Stimulated activated CD8-positive, alpha-beta memory T cell treated with anti-CD3 and anti-CD28 coated beads, Interleukin-15, amount 100 ng/mL, for 48 hours (primary cell): ENCODE data around the gene TTC23.
"Not testable (repeated sequence)": the region's sequence is repeated elsewhere in the genome, so short reads cannot be mapped to it uniquely, and the experiment has no call there.

ENCODE experiments used
- DNase-seq, 2 donors: peaks; one replicate each; pipeline ENCODE4 v3.0.0-alpha.2; 2020; ENCODE audit warnings: low read depth in 2 of 2

TTC23 gene

GRCh38 chr15:99120050-99120777 lies 129.2 kb downstream of the TTC23 start:
- DNase-seq: no peak

GRCh38 chr15:99118801-99119546 lies 130.4 kb downstream of the TTC23 start:
- no peak for DNase-seq

- DNase-seq: no peak
Measured at GRCh38 chr15:99118258-99118632, 131.1 kb downstream of the TTC23 start.

- DNase-seq: no peak
Measured at GRCh38 chr15:99117563-99118257, 131.7 kb downstream of the TTC23 start.

GRCh38 chr15:99117111-99117510 lies 132.3 kb downstream of the TTC23 start:
- no peak for DNase-seq

GRCh38 chr15:99115300-99116215 lies 133.8 kb downstream of the TTC23 start:
- DNase-seq: no peak

- no peak for DNase-seq
Measured at GRCh38 chr15:99114511-99115299, 134.7 kb downstream of the TTC23 start.

- no peak for DNase-seq
Measured at GRCh38 chr15:99113547-99114271, 135.7 kb downstream of the TTC23 start.

GRCh38 chr15:99111641-99112040 lies 137.7 kb downstream of the TTC23 start:
- not testable (repeated sequence) for DNase-seq

GRCh38 chr15:99110581-99111320 lies 138.6 kb downstream of the TTC23 start:
- DNase-seq: no peak

- no peak for DNase-seq
Measured at GRCh38 chr15:99110093-99110492, 139.3 kb downstream of the TTC23 start.

- no peak for DNase-seq
Measured at GRCh38 chr15:99109555-99110021, 139.8 kb downstream of the TTC23 start.

GRCh38 chr15:99108993-99109392 lies 140.4 kb downstream of the TTC23 start:
- DNase-seq: no peak

- DNase-seq: no peak
Measured at GRCh38 chr15:99106417-99107220, 142.8 kb downstream of the TTC23 start.

GRCh38 chr15:99105514-99106341 lies 143.7 kb downstream of the TTC23 start:
- peak; percentile 15 to 19 for DNase-seq

GRCh38 chr15:99104788-99105513 lies 144.4 kb downstream of the TTC23 start, which contains the start of gene SYNM:
Gene SYNM, plus strand, starts transcription at chr15:99105080. Its CDS starts 120 bp downstream, at chr15:99105200.
- peak; percentile 29 to 33 for DNase-seq

GRCh38 chr15:99103279-99103678 lies 146.1 kb downstream of the TTC23 start:
- DNase-seq: no peak
